HepG2 (cell line): Measurements from ENCODE around the gene TMEM97. TPM values are rescaled to one million over a fixed set of nuclear protein-coding genes. Genes with fewer than 3 reads are reported as not detected.

Source experiments
- ELF1 ChIP-seq: sonication (generic); formaldehyde crosslinking; IDR thresholded peaks from 2 replicates; pipeline ENCODE4 v1.4.0; 2020; ENCODE audit warnings: missing genetic modification reagents
- HDAC1 ChIP-seq: sonication (generic); formaldehyde crosslinking; IDR thresholded peaks from 2 replicates; pipeline ENCODE4 v1.5.1; 2020; ENCODE audit warnings: mild to moderate bottlenecking, missing genetic modification reagents
- IKZF1 ChIP-seq: fragments of 450-650 bp; IDR thresholded peaks from 2 replicates; pipeline ENCODE4 v1.7.1; 2016
- KMT2A ChIP-seq: sonication (generic); formaldehyde crosslinking; IDR thresholded peaks from 2 replicates; pipeline ENCODE4 v1.4.0; 2020; ENCODE audit warnings: missing genetic modification reagents
- MAF1 ChIP-seq: sonication (generic); formaldehyde crosslinking; IDR thresholded peaks from 2 replicates; pipeline ENCODE4 v1.5.0; 2020; ENCODE audit warnings: missing genetic modification reagents, borderline replicate concordance
- RFX3 ChIP-seq: IDR thresholded peaks from 2 replicates; pipeline ENCODE4 v1.6.1; 2016; ENCODE audit warnings: missing biosample characterization, missing genetic modification reagents
- SRSF1 ChIP-seq: fragments of 200-400 bp; formaldehyde crosslinking; optimal IDR thresholded peaks from 2 replicates; pipeline ENCODE3; 2017; ENCODE audit warnings: mild to moderate bottlenecking, low read depth, low read length, moderate library complexity
- SSRP1 ChIP-seq: IDR thresholded peaks from 2 replicates; pipeline ENCODE4 v1.6.1; 2016; ENCODE audit warnings: control low read depth
- SYNCRIP ChIP-seq: fragments of 200-400 bp; formaldehyde crosslinking; IDR thresholded peaks from 2 replicates; pipeline ENCODE4 v1.6.1; 2018; ENCODE audit warnings: mild to moderate bottlenecking, low read depth, low read length; ENCODE audit not compliant: insufficient read depth
- TEAD2 ChIP-seq: sonication (generic); formaldehyde crosslinking; IDR thresholded peaks from 2 replicates; pipeline ENCODE4 v1.9.0; 2021; ENCODE audit warnings: missing genetic modification reagents
- TEAD3 ChIP-seq: optimal IDR thresholded peaks from 2 replicates; pipeline ENCODE3; 2016; ENCODE audit warnings: borderline replicate concordance
- ZNF124 ChIP-seq: sonication (generic); formaldehyde crosslinking; IDR thresholded peaks from 2 replicates; pipeline ENCODE4 v1.4.0; 2020; ENCODE audit warnings: missing genetic modification reagents
- ZNF446 ChIP-seq: sonication (generic); formaldehyde crosslinking; IDR thresholded peaks from 2 replicates; pipeline ENCODE4 v1.5.0; 2020; ENCODE audit warnings: mild to moderate bottlenecking, missing genetic modification reagents
- ZNF546 ChIP-seq: sonication (generic); formaldehyde crosslinking; conservative IDR thresholded peaks from 2 replicates; pipeline ENCODE4 v1.8.1; 2023; ENCODE audit warnings: mild to moderate bottlenecking, missing genetic modification reagents
- ZNF772 ChIP-seq: sonication (generic); formaldehyde crosslinking; IDR thresholded peaks from 2 replicates; pipeline ENCODE4 v1.5.0; 2020; ENCODE audit warnings: mild to moderate bottlenecking, missing genetic modification reagents
- ZNF83 ChIP-seq: sonication (generic); formaldehyde crosslinking; IDR thresholded peaks from 2 replicates; pipeline ENCODE4 v1.4.0; 2020; ENCODE audit warnings: missing genetic modification reagents, mild to moderate bottlenecking, borderline replicate concordance
- ZNF879 ChIP-seq: sonication (generic); formaldehyde crosslinking; IDR thresholded peaks from 2 replicates; pipeline ENCODE4 v1.8.1; 2023; ENCODE audit warnings: missing genetic modification reagents
- polyA plus RNA-seq, 8 experiments: library from polyadenylated mRNA; depleted of rRNA in 3 of 8; stranded (reverse) in 7 of 8; unstranded in 1 of 8; fragments of >200 nt; fragmentation: Illumina TruSeq in 4 of 8; extraction: Trizol in 4 of 8; gene quantifications; 2 replicates each; pipeline versions ENCODE4 v1.2.1 to v1.2.3, GENCODE V29; 2011 to 2016; ENCODE audit warnings: low read depth in 4 of 8, missing spikeins in 1 of 8, mixed read lengths in 1 of 8; ENCODE audit not compliant: insufficient read depth in 1 of 8
- total RNA-seq, 5 experiments: library from RNA; depleted of rRNA; stranded (reverse); fragments of >200 nt; fragmentation: Illumina TruSeq; extraction: Trizol; gene quantifications; 2 replicates each; pipeline ENCODE4 v1.2.3, GENCODE V29; 2016; ENCODE audit warnings: low read depth in 1 of 5
- TF ChIP-seq, protein P1 (sequence below): sonication (generic); formaldehyde crosslinking; IDR thresholded peaks from 2 replicates; pipeline ENCODE4 v1.4.0; 2020; ENCODE audit warnings: mild to moderate bottlenecking, missing genetic modification reagents
- TF ChIP-seq, protein P2 (sequence below): sonication (generic); formaldehyde crosslinking; IDR thresholded peaks from 2 replicates; pipeline ENCODE4 v1.5.0; 2020; ENCODE audit warnings: mild to moderate bottlenecking, low read depth, missing genetic modification reagents, borderline replicate concordance
- TF ChIP-seq, protein P3 (sequence below): IDR thresholded peaks from 2 replicates; pipeline ENCODE4 v1.6.1; 2012; ENCODE audit warnings: low read depth, low read length, improper control_type of control experiment
- TF ChIP-seq, protein P4 (sequence below): sonication (generic); formaldehyde crosslinking; IDR thresholded peaks from 2 replicates; pipeline ENCODE4 v1.4.0; 2020; ENCODE audit warnings: missing genetic modification reagents, mild to moderate bottlenecking, borderline replicate concordance
- TF ChIP-seq, protein P5 (sequence below): sonication (generic); formaldehyde crosslinking; IDR thresholded peaks from 2 replicates; pipeline ENCODE4 v1.4.0; 2020; ENCODE audit warnings: missing genetic modification reagents, borderline replicate concordance

The TMEM97 gene
- total and polyA plus RNA-seq, 2 of the 13 experiments (the other 11 are each of a cell fraction or from before 2014, with no cell fraction given), result 69.6 to 137 TPM

DNA sequence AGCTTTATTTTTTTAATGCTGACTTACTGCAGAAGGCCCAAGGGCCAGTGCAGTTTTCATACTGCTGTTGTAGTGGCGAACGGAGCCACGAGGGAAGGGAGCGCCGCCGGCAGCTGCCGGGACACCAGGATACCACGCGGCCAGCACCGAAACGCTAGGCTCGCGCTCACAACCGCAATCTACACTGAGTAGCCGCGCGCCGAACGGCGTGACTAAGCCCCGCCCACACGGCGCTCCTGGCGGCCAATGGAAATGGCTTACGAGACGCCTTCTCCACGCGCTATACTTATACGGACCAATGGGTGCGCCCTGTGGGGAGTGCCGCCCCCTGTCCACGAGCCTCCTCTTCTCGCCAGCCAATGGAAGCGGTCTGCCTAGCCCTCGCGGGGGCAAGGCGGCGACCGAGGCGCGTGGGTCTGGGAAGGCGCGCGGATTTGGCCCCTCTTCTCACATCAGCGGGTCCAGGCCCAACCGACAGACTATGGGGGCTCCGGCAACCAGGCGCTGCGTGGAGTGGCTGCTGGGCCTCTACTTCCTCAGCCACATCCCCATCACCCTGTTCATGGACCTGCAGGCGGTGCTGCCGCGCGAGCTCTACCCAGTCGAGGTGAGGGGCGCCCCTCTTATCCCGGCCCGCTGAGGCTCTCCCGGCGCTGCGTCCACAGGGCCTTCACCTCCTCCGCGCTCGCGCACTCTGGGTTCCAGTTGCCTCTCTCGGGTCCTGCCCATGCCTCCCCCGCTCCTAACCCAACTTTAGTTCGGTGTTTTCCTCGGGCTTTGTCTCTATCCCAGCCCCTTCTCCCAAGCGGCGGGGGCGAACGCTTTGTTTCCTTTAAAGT lies at the start of gene TMEM97 (continued):
- TF ChIP-seq ZNF446, result peak; percentile 22; the same call in 1 of the 2 replicates
- peak; percentile 90 for TF ChIP-seq HDAC1 (CRISPR knock-in tag)
- TF ChIP-seq ELF1, result no peak
- peak; percentile 83 for TF ChIP-seq ZNF546 (CRISPR knock-in tag)
- TF ChIP-seq, protein P1, sequence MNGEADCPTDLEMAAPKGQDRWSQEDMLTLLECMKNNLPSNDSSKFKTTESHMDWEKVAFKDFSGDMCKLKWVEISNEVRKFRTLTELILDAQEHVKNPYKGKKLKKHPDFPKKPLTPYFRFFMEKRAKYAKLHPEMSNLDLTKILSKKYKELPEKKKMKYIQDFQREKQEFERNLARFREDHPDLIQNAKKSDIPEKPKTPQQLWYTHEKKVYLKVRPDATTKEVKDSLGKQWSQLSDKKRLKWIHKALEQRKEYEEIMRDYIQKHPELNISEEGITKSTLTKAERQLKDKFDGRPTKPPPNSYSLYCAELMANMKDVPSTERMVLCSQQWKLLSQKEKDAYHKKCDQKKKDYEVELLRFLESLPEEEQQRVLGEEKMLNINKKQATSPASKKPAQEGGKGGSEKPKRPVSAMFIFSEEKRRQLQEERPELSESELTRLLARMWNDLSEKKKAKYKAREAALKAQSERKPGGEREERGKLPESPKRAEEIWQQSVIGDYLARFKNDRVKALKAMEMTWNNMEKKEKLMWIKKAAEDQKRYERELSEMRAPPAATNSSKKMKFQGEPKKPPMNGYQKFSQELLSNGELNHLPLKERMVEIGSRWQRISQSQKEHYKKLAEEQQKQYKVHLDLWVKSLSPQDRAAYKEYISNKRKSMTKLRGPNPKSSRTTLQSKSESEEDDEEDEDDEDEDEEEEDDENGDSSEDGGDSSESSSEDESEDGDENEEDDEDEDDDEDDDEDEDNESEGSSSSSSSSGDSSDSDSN, result peak; percentile 76
- no peak for TF ChIP-seq IKZF1
- TF ChIP-seq MAF1 (CRISPR knock-in tag), result peak; percentile 94
- no peak; the same call in 1 of the 2 replicates for TF ChIP-seq ZNF879 (CRISPR knock-in tag)
- no peak for TF ChIP-seq SYNCRIP
- TF ChIP-seq SSRP1, result no peak
- TF ChIP-seq, protein P2, sequence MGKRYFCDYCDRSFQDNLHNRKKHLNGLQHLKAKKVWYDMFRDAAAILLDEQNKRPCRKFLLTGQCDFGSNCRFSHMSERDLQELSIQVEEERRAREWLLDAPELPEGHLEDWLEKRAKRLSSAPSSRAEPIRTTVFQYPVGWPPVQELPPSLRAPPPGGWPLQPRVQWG (CRISPR knock-in tag), result 0 out of 2 replicates have a peak, but pooled peaks have one; percentile 6
- 0 out of 2 replicates have a peak, but pooled peaks have one; percentile 34 for TF ChIP-seq ZNF772 (CRISPR knock-in tag)
- TF ChIP-seq, protein P3, sequence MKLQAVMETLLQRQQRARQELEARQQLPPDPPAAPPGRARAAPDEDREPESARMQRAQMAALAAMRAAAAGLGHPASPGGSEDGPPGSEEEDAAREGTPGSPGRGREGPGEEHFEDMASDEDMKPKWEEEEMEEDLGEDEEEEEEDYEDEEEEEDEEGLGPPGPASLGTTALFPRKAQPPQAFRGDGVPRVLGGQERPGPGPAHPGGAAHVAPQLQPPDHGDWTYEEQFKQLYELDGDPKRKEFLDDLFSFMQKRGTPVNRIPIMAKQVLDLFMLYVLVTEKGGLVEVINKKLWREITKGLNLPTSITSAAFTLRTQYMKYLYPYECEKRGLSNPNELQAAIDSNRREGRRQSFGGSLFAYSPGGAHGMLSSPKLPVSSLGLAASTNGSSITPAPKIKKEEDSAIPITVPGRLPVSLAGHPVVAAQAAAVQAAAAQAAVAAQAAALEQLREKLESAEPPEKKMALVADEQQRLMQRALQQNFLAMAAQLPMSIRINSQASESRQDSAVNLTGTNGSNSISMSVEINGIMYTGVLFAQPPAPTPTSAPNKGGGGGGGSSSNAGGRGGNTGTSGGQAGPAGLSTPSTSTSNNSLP, result no peak
- TF ChIP-seq, protein P4, sequence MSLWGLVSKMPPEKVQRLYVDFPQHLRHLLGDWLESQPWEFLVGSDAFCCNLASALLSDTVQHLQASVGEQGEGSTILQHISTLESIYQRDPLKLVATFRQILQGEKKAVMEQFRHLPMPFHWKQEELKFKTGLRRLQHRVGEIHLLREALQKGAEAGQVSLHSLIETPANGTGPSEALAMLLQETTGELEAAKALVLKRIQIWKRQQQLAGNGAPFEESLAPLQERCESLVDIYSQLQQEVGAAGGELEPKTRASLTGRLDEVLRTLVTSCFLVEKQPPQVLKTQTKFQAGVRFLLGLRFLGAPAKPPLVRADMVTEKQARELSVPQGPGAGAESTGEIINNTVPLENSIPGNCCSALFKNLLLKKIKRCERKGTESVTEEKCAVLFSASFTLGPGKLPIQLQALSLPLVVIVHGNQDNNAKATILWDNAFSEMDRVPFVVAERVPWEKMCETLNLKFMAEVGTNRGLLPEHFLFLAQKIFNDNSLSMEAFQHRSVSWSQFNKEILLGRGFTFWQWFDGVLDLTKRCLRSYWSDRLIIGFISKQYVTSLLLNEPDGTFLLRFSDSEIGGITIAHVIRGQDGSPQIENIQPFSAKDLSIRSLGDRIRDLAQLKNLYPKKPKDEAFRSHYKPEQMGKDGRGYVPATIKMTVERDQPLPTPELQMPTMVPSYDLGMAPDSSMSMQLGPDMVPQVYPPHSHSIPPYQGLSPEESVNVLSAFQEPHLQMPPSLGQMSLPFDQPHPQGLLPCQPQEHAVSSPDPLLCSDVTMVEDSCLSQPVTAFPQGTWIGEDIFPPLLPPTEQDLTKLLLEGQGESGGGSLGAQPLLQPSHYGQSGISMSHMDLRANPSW, result no peak
- TF ChIP-seq KMT2A (CRISPR knock-in tag), result peak; percentile 27; the same call in 1 of the 2 replicates
- 0 out of 2 replicates have a peak, but pooled peaks have one; percentile 37 for TF ChIP-seq TEAD2 (CRISPR knock-in tag)
- TF ChIP-seq, protein P5, sequence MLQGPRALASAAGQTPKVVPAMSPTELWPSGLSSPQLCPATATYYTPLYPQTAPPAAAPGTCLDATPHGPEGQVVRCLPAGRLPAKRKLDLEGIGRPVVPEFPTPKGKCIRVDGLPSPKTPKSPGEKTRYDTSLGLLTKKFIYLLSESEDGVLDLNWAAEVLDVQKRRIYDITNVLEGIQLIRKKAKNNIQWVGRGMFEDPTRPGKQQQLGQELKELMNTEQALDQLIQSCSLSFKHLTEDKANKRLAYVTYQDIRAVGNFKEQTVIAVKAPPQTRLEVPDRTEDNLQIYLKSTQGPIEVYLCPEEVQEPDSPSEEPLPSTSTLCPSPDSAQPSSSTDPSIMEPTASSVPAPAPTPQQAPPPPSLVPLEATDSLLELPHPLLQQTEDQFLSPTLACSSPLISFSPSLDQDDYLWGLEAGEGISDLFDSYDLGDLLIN, result peak; percentile 65; the same call in 1 of the 2 replicates
- peak; percentile 57 for TF ChIP-seq SRSF1
- no peak for TF ChIP-seq TEAD3 (CRISPR knock-in tag)
- TF ChIP-seq ZNF124, result no peak
- TF ChIP-seq ZNF83 (CRISPR knock-in tag), result 0 out of 2 replicates have a peak, but pooled peaks have one; percentile 87
- no peak for TF ChIP-seq RFX3 (CRISPR knock-in tag)
